Skeletal muscle tissue (tissue), 4 donors: Measurements from ENCODE around the gene FMN2. TPM values are rescaled to one million over a fixed set of nuclear protein-coding genes. Genes with fewer than 3 reads are reported as not detected.

Experiments used
- H3K27ac ChIP-seq: one replicate; pipeline ENCODE4 v1.7.0; 2013; ENCODE audit warnings: mild to moderate bottlenecking, low read depth, low read length, inconsistent platforms
- H3K27me3 ChIP-seq, 3 donors: one replicate each; pipeline ENCODE4 v1.7.0; 2013; ENCODE audit warnings: low read length in 3 of 3; ENCODE audit not compliant: control insufficient read depth in 3 of 3, insufficient read depth in 3 of 3
- H3K36me3 ChIP-seq, 3 donors: one replicate each; pipeline ENCODE4 v1.7.0; 2013; ENCODE audit warnings: low read length in 3 of 3; ENCODE audit not compliant: control insufficient read depth in 3 of 3, insufficient read depth in 3 of 3
- H3K4me1 ChIP-seq, 3 donors: one replicate each; pipeline ENCODE4 v1.7.0; 2013; ENCODE audit warnings: low read length in 3 of 3, mild to moderate bottlenecking in 3 of 3; ENCODE audit not compliant: control insufficient read depth in 3 of 3, insufficient read depth in 3 of 3
- H3K4me3 ChIP-seq, 3 donors: one replicate each; pipeline ENCODE4 v1.7.0; 2013; ENCODE audit warnings: low read length in 3 of 3
- H3K9ac ChIP-seq, 3 donors: one replicate each; pipeline ENCODE4 v1.7.0; 2013; ENCODE audit warnings: low read length in 3 of 3, mild to moderate bottlenecking in 3 of 3, moderate library complexity in 2 of 3, low read depth in 1 of 3
- H3K9me3 ChIP-seq, 3 donors: one replicate each; pipeline ENCODE4 v1.7.0; 2013; ENCODE audit warnings: low read length in 3 of 3; ENCODE audit not compliant: control insufficient read depth in 3 of 3
- total RNA-seq: library from RNA; depleted of rRNA; stranded (reverse); fragments of >200 nt; gene quantifications from one replicate; pipeline ENCODE4 v1.2.3, GENCODE V29; 2014
- donor health status: Osteomylitis.

Gene FMN2
- total RNA-seq, 1 donor from 2014 or later: 2.1 TPM

DNA sequence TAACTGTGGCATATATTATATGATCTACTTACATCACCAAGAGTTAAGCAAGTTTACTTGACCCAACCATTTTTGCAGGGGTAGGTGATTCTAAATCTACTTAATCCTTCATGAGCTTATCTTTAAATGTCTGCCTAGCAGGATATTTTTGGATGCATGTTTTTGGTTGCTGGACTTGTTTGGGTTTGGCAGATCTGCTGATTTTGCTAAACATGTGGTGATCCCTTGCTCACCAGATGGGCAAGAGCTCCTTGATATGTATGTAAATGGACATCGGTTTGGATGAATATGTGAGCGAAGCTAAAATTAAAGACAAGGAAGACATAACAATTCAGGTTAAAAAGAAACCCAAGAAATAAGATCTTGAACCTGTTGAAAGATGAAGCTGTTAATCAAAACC is 36.7 kb downstream of the FMN2 start:
- Histone ChIP-seq H3K4me3 (no peak overlapping the region), H3K27me3 (no peaks in the 10 kb centered on the region), H3K4me1 (no peaks in the 10 kb centered on the region), H3K27ac (no peak overlapping the region), H3K9me3 (no peaks in the 10 kb centered on the region), H3K9ac (no peak overlapping the region), H3K36me3 (no peaks in the 10 kb centered on the region)

DNA sequence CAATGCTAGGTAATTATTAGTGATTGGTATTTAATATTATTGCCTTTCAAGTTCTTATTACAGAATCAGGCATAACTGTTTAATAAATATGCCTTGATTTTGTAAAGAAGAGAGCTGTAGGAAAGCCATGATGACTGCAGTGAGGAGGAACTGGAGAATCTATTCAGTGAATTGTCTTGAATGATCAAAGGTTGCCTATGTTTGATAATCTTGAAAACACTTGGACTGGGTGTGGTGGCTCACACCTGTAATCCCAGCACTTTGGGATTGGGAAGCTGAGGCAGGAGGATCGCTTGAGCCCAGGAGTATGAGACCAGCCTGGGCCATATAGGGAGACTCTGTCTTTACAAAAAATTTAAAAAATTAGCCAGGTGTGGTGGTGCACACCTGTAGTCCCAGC is 42.4 kb downstream of the FMN2 start:
- H3K4me3 ChIP-seq: no peak overlapping the region
- no peaks in the 10 kb centered on the region for H3K4me1 ChIP-seq
- no peak overlapping the region for H3K27ac ChIP-seq
- no peak overlapping the region for H3K9ac ChIP-seq
- H3K36me3 ChIP-seq: no peaks in the 10 kb centered on the region
- H3K27me3 ChIP-seq: no peaks in the 10 kb centered on the region
- no peaks in the 10 kb centered on the region for H3K9me3 ChIP-seq

DNA sequence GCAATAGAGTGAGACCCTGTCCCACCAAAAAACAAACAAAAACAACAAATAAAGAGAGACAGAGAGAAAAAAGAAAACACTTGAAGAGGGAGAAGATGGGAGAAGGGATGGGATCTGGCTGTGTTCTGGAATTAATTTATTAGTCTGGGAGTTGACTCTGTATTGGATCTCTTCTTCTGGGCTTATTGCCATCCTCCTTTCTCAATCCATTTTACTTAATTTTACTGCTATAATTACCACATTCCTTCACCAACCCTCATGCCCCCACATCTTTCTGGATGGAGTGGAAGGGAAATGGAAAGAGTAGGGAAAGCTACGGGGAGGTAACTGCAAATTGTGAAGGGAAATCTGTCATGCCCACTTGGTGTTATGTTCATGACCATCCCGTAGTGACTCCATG is 42.9 kb downstream of the FMN2 start:
- no peak overlapping the region for H3K4me3 ChIP-seq
- H3K9me3 ChIP-seq: no peaks in the 10 kb centered on the region
- no peak overlapping the region for H3K9ac ChIP-seq
- no peak overlapping the region for H3K27ac ChIP-seq
- no peaks in the 10 kb centered on the region for H3K27me3 ChIP-seq
- H3K4me1 ChIP-seq: no peaks in the 10 kb centered on the region
- no peaks in the 10 kb centered on the region for H3K36me3 ChIP-seq

DNA sequence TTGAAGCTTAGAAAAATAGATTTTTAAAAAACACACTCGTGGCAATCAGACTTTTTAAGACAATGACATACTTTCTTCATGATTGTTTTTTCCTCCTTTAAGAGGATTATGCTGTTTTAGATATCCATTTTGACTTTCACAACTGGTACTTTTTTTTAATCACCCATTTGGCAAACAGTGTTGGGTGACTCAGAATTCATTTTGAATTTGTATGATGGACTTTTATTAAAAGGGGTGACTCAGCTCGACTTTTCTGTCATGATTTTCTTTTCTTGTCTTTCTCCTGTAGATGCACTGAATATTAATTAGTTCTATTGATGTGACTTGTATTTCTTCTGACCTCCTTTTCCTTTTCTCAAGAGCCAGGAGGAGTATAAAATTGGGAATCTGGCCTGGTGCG is 44.7 kb downstream of the FMN2 start:
- Histone ChIP-seq H3K27ac (no peak overlapping the region), H3K36me3 (no peaks in the 10 kb centered on the region), H3K9me3 (no peaks in the 10 kb centered on the region), H3K4me3 (no peak overlapping the region), H3K4me1 (no peaks in the 10 kb centered on the region), H3K9ac (no peak overlapping the region), H3K27me3 (no peaks in the 10 kb centered on the region)

- Histone ChIP-seq H3K9me3 (no peaks in the 10 kb centered on the region), H3K27ac (no peak overlapping the region), H3K27me3 (peaks cover 0 to 4% (median 0%) of the 10 kb centered on the region in 3 donors), H3K9ac (no peak overlapping the region), H3K4me3 (no peak overlapping the region), H3K4me1 (no peaks in the 10 kb centered on the region), H3K36me3 (no peaks in the 10 kb centered on the region)
Measured at GRCh38 chr1:240138867-240139266, 47.2 kb downstream of the FMN2 start.

DNA sequence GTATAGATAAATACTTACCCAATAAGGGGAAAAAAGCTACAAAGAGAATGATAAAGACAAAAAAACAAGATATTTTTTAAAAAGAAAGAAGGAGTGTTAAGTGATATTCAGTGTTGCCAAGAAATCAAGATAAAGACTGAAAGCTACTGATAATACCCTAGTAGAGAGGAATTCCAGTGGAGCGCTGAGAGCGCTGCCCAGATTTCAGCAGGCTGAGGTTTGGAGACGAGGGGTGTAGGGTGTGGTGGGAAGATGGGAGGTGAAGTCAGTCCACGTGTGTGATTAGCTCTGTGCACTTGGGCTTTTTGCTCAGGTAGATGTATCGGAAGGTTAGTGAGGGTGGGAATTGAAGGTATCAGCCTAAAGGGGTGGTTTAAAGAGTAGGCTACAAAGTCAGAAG is 47.8 kb downstream of the FMN2 start:
- H3K9ac ChIP-seq: no peak overlapping the region
- H3K9me3 ChIP-seq: no peaks in the 10 kb centered on the region
- H3K36me3 ChIP-seq: no peaks in the 10 kb centered on the region
- H3K27me3 ChIP-seq: peaks cover 0 to 4% (median 0%) of the 10 kb centered on the region in 3 donors
- H3K4me3 ChIP-seq: no peak overlapping the region
- no peaks in the 10 kb centered on the region for H3K4me1 ChIP-seq
- no peak overlapping the region for H3K27ac ChIP-seq

DNA sequence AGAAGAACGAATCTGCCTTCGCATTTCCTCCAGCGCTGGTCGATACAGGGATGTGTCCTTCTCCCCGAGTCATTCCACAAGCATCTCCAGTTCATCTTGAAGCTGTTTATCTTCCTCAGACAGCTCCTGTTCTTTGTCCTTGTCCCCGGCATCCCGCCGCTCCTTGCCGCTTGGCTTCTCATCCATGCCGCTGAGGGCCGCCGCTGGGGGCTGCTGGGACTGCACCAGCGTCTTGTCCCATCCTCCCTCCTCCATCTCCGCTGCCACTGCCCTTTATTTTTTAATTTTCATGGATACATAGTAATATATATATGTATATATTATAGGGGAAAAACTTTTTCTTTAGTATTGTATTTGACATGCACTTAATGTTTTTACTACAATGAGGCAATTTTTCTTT is 53.4 kb downstream of the FMN2 start:
- Histone ChIP-seq H3K9ac (no peak overlapping the region), H3K36me3 (no peaks in the 10 kb centered on the region), H3K9me3 (no peaks in the 10 kb centered on the region), H3K27ac (no peak overlapping the region), H3K4me1 (no peaks in the 10 kb centered on the region), H3K4me3 (no peak overlapping the region), H3K27me3 (peaks cover 0 to 4% (median 0%) of the 10 kb centered on the region in 3 donors)

GRCh38 chr1:240148333-240148732 is 56.6 kb downstream of the FMN2 start:
- Histone ChIP-seq H3K9ac (no peak overlapping the region), H3K36me3 (no peaks in the 10 kb centered on the region), H3K27ac (no peak overlapping the region), H3K4me1 (no peaks in the 10 kb centered on the region), H3K4me3 (no peak overlapping the region), H3K9me3 (no peaks in the 10 kb centered on the region), H3K27me3 (peaks cover 0 to 4% (median 0%) of the 10 kb centered on the region in 3 donors)

GRCh38 chr1:240149484-240150094 is 57.9 kb downstream of the FMN2 start:
- Histone ChIP-seq H3K4me3 (no peak overlapping the region), H3K4me1 (no peaks in the 10 kb centered on the region), H3K27me3 (no peaks in the 10 kb centered on the region), H3K27ac (no peak overlapping the region), H3K36me3 (no peaks in the 10 kb centered on the region), H3K9me3 (no peaks in the 10 kb centered on the region), H3K9ac (no peak overlapping the region)

DNA sequence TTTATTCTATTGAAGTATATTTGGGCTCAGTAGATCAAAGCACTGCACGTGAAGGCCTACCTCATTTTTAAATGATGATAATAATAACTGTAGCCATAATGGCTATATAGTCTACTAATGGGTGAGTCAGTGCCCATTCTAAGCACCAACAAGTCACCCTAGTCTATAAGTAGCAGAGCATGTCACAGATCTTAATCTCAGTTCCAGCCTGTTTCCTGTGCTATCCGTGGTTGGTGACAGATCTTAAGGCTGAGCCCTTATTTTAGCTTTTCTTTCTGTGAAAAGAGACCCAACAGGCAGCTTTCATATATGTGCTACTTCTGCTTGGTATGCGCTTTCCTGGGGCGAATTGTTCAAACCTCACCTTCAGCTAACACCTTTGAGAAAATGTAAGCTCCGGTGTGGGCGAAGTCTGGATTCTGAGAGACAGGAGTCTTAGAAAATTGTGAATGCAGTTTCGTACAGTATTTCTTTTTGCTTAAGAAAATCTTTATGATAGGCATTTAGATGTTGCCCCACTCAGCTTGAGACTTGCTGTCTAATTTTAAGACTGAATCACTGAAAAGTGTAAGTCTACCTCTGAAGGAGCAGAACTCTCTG is 59.6 kb downstream of the FMN2 start:
- Histone ChIP-seq H3K27me3 (no peaks in the 10 kb centered on the region), H3K9ac (no peak overlapping the region), H3K9me3 (no peaks in the 10 kb centered on the region), H3K4me1 (no peaks in the 10 kb centered on the region), H3K27ac (no peak overlapping the region), H3K36me3 (no peaks in the 10 kb centered on the region), H3K4me3 (no peak overlapping the region)
